HCT116 (cell line): ENCODE measurements around the gene INSR. TPM values are rescaled to one million over a fixed set of nuclear protein-coding genes. Genes with fewer than 3 reads are reported as not detected.

Experiments
- ATAC-seq: fragments of 200-7000 bp; cut with Tn5 transposase; 2 replicates; pipeline ENCODE4 v1.9.1; 2020; ENCODE audit warnings: mild to moderate bottlenecking, moderate library complexity
- BruUV-seq: library from RNA; stranded (reverse); fragments of 400-500 nt; replicated peaks from 2 replicates; lab custom pipeline; 2021; lab: Mats Ljungman, UMichigan
- CTCF ChIA-PET: fragments of 300-600 bp; sonication (Branson Sonifier 250); formaldehyde crosslinking; loops from one replicate; lab custom pipeline; 2021; ENCODE audit warnings: antibody characterized with exemption; lab: Charles Lee
- POLR2A ChIA-PET: fragments of 300-600, 350-600 bp; sonication (Branson Sonifier 250); formaldehyde crosslinking; loops from one replicate; lab custom pipeline; 2021; ENCODE audit warnings: antibody characterized with exemption; lab: Charles Lee
- RAD21 ChIA-PET, 2 experiments: fragments of 300-600 bp; sonication (Branson Sonifier 250); formaldehyde crosslinking; loops; one replicate each; lab custom pipeline; 2023; ENCODE audit warnings: low total read pairs in 2 of 2; ENCODE audit not compliant: uncharacterized antibody in 2 of 2, unreplicated experiment in 2 of 2, low non-redundant PET in 1 of 2; lab: Charles Lee
- DNase-seq: peaks from one replicate; pipeline ENCODE4 v3.0.0-alpha.2; 2010; ENCODE audit warnings: low read depth, low spot score
- H2AFZ ChIP-seq: fragments of 200-600 bp; shearing (Covaris generic), sonication (generic); 2 replicates; pipeline ENCODE4 v1.6.1; 2017; ENCODE audit warnings: low read depth, mixed run types, mixed read lengths, antibody characterized with exemption, low read length; ENCODE audit not compliant: poor library complexity, severe bottlenecking
- H3K27ac ChIP-seq: 2 replicates; pipeline ENCODE4 v1.5.1; 2012; ENCODE audit warnings: low read depth, low read length
- H3K27me3 ChIP-seq: fragments of 200-600 bp; sonication (generic); 2 replicates; pipeline ENCODE4 v1.6.1; 2016; ENCODE audit warnings: mixed run types, low read length, mixed read lengths; ENCODE audit not compliant: insufficient read depth
- H3K36me3 ChIP-seq, 2 experiments: fragments of 200-500 bp in 1 of 2; fragments of 200-600 bp in 1 of 2; sonication (Bioruptor generic) in 1 of 2; sonication (generic) in 1 of 2; 2 replicates each; pipeline versions ENCODE4 v1.5.1 to v1.6.1; 2014 to 2016; ENCODE audit warnings: low read length in 2 of 2, inconsistent platforms in 1 of 2, mixed read lengths in 1 of 2, mixed run types in 1 of 2; ENCODE audit not compliant: insufficient read depth in 2 of 2, control insufficient read depth in 1 of 2
- H3K4me1 ChIP-seq, 2 experiments: fragments of 200-600 bp in 1 of 2; sonication (generic) in 1 of 2; 2 replicates each; pipeline versions ENCODE4 v1.5.1 to v1.6.1; 2012 to 2017; ENCODE audit warnings: low read length in 2 of 2, inconsistent platforms in 1 of 2, mild to moderate bottlenecking in 1 of 2, mixed read lengths in 1 of 2, mixed run types in 1 of 2, moderate library complexity in 1 of 2; ENCODE audit not compliant: insufficient read depth in 2 of 2, control insufficient read depth in 1 of 2
- H3K4me2 ChIP-seq: fragments of 200-600 bp; sonication (generic); 2 replicates; pipeline ENCODE4 v1.6.1; 2017; ENCODE audit warnings: mixed run types, low read length, mixed read lengths
- H3K4me3 ChIP-seq, 2 experiments: fragments of 200-600 bp in 1 of 2; sonication (generic) in 1 of 2; replicated peaks in 1 of 2; 2 replicates each; pipeline ENCODE4 v1.5.1; 2011 to 2016; ENCODE audit warnings: low read length in 2 of 2, control low read depth in 1 of 2, low read depth in 1 of 2, mild to moderate bottlenecking in 1 of 2, mixed read lengths in 1 of 2, mixed run types in 1 of 2
- H3K79me2 ChIP-seq: fragments of 200-600 bp; sonication (generic); 2 replicates; pipeline ENCODE4 v1.6.1; 2017; ENCODE audit warnings: mild to moderate bottlenecking, mixed run types, low read length, moderate library complexity, mixed read lengths; ENCODE audit not compliant: insufficient read depth
- H3K9ac ChIP-seq: fragments of 200-600 bp; sonication (generic); 2 replicates; pipeline ENCODE4 v1.6.1; 2016; ENCODE audit warnings: low read length, mixed read lengths
- H3K9me2 ChIP-seq: fragments of 200-600 bp; sonication (generic), shearing (Covaris generic); 2 replicates; pipeline ENCODE4 v1.6.1; 2017; ENCODE audit warnings: mixed run types, mild to moderate bottlenecking, moderate library complexity; ENCODE audit not compliant: insufficient read depth
- H3K9me3 ChIP-seq, 2 experiments: fragments of 200-500 bp in 1 of 2; fragments of 200-600 bp in 1 of 2; sonication (Bioruptor generic) in 1 of 2; sonication (generic) in 1 of 2; 2 replicates each; pipeline ENCODE4 v1.6.1; 2014 to 2017; ENCODE audit warnings: low read length in 2 of 2, mixed read lengths in 2 of 2, inconsistent platforms in 1 of 2, low read depth in 1 of 2, mild to moderate bottlenecking in 1 of 2, mixed run types in 1 of 2, moderate library complexity in 1 of 2; ENCODE audit not compliant: control insufficient read depth in 1 of 2, insufficient read depth in 1 of 2
- H4K20me1 ChIP-seq: fragments of 200-600 bp; sonication (generic), shearing (Covaris generic); 2 replicates; pipeline ENCODE4 v1.6.1; 2017; ENCODE audit warnings: mixed run types, mild to moderate bottlenecking, moderate library complexity; ENCODE audit not compliant: insufficient read depth
- CBX3 ChIP-seq: IDR thresholded peaks from 2 replicates; pipeline ENCODE4 v1.6.1; 2012; ENCODE audit warnings: low read depth
- CTCF ChIP-seq, 3 experiments: fragments of 200-600 bp in 1 of 3; sonication (generic) in 1 of 3; IDR thresholded peaks in 2 of 3; conservative IDR thresholded peaks in 1 of 3; 2 replicates each; pipeline ENCODE4 v1.5.1; 2012 to 2017; ENCODE audit warnings: low read depth in 2 of 3, low read length in 2 of 3, antibody characterized with exemption in 1 of 3, borderline replicate concordance in 1 of 3, control low read depth in 1 of 3, mild to moderate bottlenecking in 1 of 3, mixed read lengths in 1 of 3, mixed run types in 1 of 3, moderate library complexity in 1 of 3; ENCODE audit not compliant: insufficient read depth in 1 of 3
- EGR1 ChIP-seq: IDR thresholded peaks from 2 replicates; pipeline ENCODE4 v1.6.1; 2012; ENCODE audit warnings: low read depth
- ELF1 ChIP-seq: IDR thresholded peaks from 2 replicates; pipeline ENCODE4 v1.6.1; 2012; ENCODE audit warnings: low read depth, borderline replicate concordance
- EZH2 ChIP-seq: fragments of 200-600 bp; sonication (generic); IDR thresholded peaks from 2 replicates; pipeline ENCODE4 v1.6.1; 2017; ENCODE audit warnings: antibody characterized with exemption, mixed run types
- EZH2phosphoT487 ChIP-seq: fragments of 200-600 bp; IDR thresholded peaks from 2 replicates; pipeline ENCODE4 v1.6.1; 2018; ENCODE audit warnings: antibody characterized with exemption, borderline replicate concordance
- FOSL1 ChIP-seq: IDR thresholded peaks from 2 replicates; pipeline ENCODE4 v1.6.1; 2012; ENCODE audit warnings: low read depth
- MAX ChIP-seq: IDR thresholded peaks from 2 replicates; pipeline ENCODE4 v1.6.1; 2012
- POLR2A ChIP-seq: IDR thresholded peaks from 2 replicates; pipeline ENCODE4 v1.7.0; 2011; ENCODE audit warnings: borderline replicate concordance; ENCODE audit not compliant: insufficient read depth, insufficient read length; ENCODE audit errors: extremely low read depth
- POLR2AphosphoS5 ChIP-seq: IDR thresholded peaks from 2 replicates; pipeline ENCODE4 v1.6.1; 2011; ENCODE audit warnings: mild to moderate bottlenecking, low read depth, low read length, moderate library complexity
- RAD21 ChIP-seq: IDR thresholded peaks from 2 replicates; pipeline ENCODE4 v1.6.1; 2012; ENCODE audit warnings: low read depth, mild to moderate bottlenecking
- REST ChIP-seq: IDR thresholded peaks from 2 replicates; pipeline ENCODE4 v1.6.1; 2012; ENCODE audit warnings: low read depth
- SIN3A ChIP-seq: IDR thresholded peaks from 2 replicates; pipeline ENCODE4 v1.6.1; 2012; ENCODE audit warnings: low read depth
- SP1 ChIP-seq: IDR thresholded peaks from 2 replicates; pipeline ENCODE4 v1.6.1; 2012; ENCODE audit warnings: low read depth
- SRF ChIP-seq: IDR thresholded peaks from 2 replicates; pipeline ENCODE4 v1.6.1; 2012; ENCODE audit warnings: low read depth
- TCF7L2 ChIP-seq: IDR thresholded peaks from 2 replicates; pipeline ENCODE4 v1.7.0; 2011; ENCODE audit warnings: borderline replicate concordance, inconsistent platforms; ENCODE audit not compliant: insufficient read depth, insufficient read length; ENCODE audit errors: extremely low read depth
- YY1 ChIP-seq: IDR thresholded peaks from 2 replicates; pipeline ENCODE4 v1.6.1; 2011; ENCODE audit warnings: low read length, low read depth, moderate library complexity, mild to moderate bottlenecking; ENCODE audit not compliant: insufficient replicate concordance; ENCODE audit errors: extremely low read depth
- ZBTB33 ChIP-seq: IDR thresholded peaks from 2 replicates; pipeline ENCODE4 v1.6.1; 2011; ENCODE audit warnings: mild to moderate bottlenecking, low read length, moderate library complexity; ENCODE audit not compliant: insufficient replicate concordance; ENCODE audit errors: extremely low read depth
- ZNF274 ChIP-seq: fragments of 200-500 bp; sonication (Bioruptor generic); IDR thresholded peaks from 2 replicates; pipeline ENCODE4 v1.6.1; 2014; ENCODE audit warnings: mild to moderate bottlenecking, low read depth, low read length, inconsistent platforms
- intact Hi-C: fragments of 100-400 bp; cut with micrococcal nuclease; formaldehyde crosslinking; loops from 2 replicates; pipeline ENCODE4 v1.10.0; 2022
- total RNA-seq: library from RNA; stranded (reverse); gene quantifications from one replicate; pipeline ENCODE4 v1.2.1, GENCODE V29; 2021; ENCODE audit not compliant: unreplicated experiment

INSR gene
- total RNA-seq, 1 experiment from 2014 or later = 25.4 TPM

- DNase-seq (no peak), ATAC-seq (no peak)
- no TSS peak for BruUV-seq
- H3K4me3 ChIP-seq = no peak overlapping the region
- H3K4me1 ChIP-seq = no peaks in the 10 kb centered on the region
- H3K9me2 ChIP-seq = no peaks in the 10 kb centered on the region
- ChIA-PET CTCF (no interaction called here), POLR2A (no interaction called here), RAD21 (no interaction called here)
- H3K4me2 ChIP-seq = no peak overlapping the region
- H3K9ac ChIP-seq = no peak overlapping the region
- no peaks in the 10 kb centered on the region for H3K36me3 ChIP-seq
- TF ChIP-seq POLR2AphosphoS5 = no peak
- no peak for TF ChIP-seq FOSL1
- TF ChIP-seq REST = no peak
- no peak for TF ChIP-seq YY1
- no peak for TF ChIP-seq CBX3
- no peak for TF ChIP-seq POLR2A
- TF ChIP-seq EZH2 = no peak
- TF ChIP-seq SRF = no peak
- TF ChIP-seq SP1 = no peak
- TF ChIP-seq CTCF (IDR thresholded peaks at IDR 0.05 in 2 of 3, conservative IDR thresholded peaks at IDR 0.05 in 1 of 3; ENCODE audit: borderline replicate concordance in 1 of 3, insufficient read depth in 1 of 3, low read depth in 2 of 3, low read length in 2 of 3) = no peak
- TF ChIP-seq ELF1 = no peak
- no peak for TF ChIP-seq RAD21
- no peak for TF ChIP-seq EZH2phosphoT487
- no peak for TF ChIP-seq MAX
- TF ChIP-seq ZBTB33 = no peak
- TF ChIP-seq TCF7L2 = no peak
- TF ChIP-seq SIN3A = no peak
- TF ChIP-seq ZNF274 = no peak
- no peak for TF ChIP-seq EGR1
- H3K27me3 ChIP-seq = no peaks in the 10 kb centered on the region
- intact Hi-C loops = no loop called here
- H3K27ac ChIP-seq = no peak overlapping the region
- H2AFZ ChIP-seq = no peak overlapping the region
- H3K9me3 ChIP-seq = no peaks in the 10 kb centered on the region
- H3K79me2 ChIP-seq = no peaks in the 10 kb centered on the region
- no peaks in the 10 kb centered on the region for H4K20me1 ChIP-seq
These were observed 80.4 kb downstream of the INSR start for GRCh38 chr19:7213628-7214323.
